ENCODE measurements around the gene TPCN1.

TPCN1 gene

GRCh38 chr12:113226696-113227568 lies 5.7 kb downstream of the TPCN1 start:
- no peak for FAIRE-seq

GRCh38 chr12:113227686-113228391 lies 6.6 kb downstream of the TPCN1 start:
- no peak for FAIRE-seq

GRCh38 chr12:113228394-113229028 lies 7.2 kb downstream of the TPCN1 start:
- no peak for FAIRE-seq

- FAIRE-seq: no peak
Measured at GRCh38 chr12:113230315-113231234, 9.3 kb downstream of the TPCN1 start.

- FAIRE-seq: no peak
Measured at GRCh38 chr12:113231235-113232088, 10.2 kb downstream of the TPCN1 start.

- no peak for FAIRE-seq
Measured at GRCh38 chr12:113232089-113232839, 11.0 kb downstream of the TPCN1 start.

GRCh38 chr12:113232840-113233585 lies 11.7 kb downstream of the TPCN1 start:
- FAIRE-seq: no peak

GRCh38 chr12:113233967-113234366 lies 12.7 kb downstream of the TPCN1 start:
- FAIRE-seq: no peak

- FAIRE-seq: no peak
Measured at GRCh38 chr12:113234483-113234882, 13.2 kb downstream of the TPCN1 start.

GRCh38 chr12:113235976-113236375 lies 14.7 kb downstream of the TPCN1 start:
- no peak for FAIRE-seq

- no peak for FAIRE-seq
Measured at GRCh38 chr12:113236539-113237399, 15.5 kb downstream of the TPCN1 start.

- no peak for FAIRE-seq
Measured at GRCh38 chr12:113237748-113238147, 16.5 kb downstream of the TPCN1 start.

GRCh38 chr12:113238309-113238708 lies 17.0 kb downstream of the TPCN1 start:
- no peak for FAIRE-seq

- no peak for FAIRE-seq
Measured at GRCh38 chr12:113239288-113239771, 18.1 kb downstream of the TPCN1 start.

GRCh38 chr12:113239811-113240331 lies 18.6 kb downstream of the TPCN1 start:
- FAIRE-seq: no peak

- no peak for FAIRE-seq
Measured at GRCh38 chr12:113240395-113240794, 19.1 kb downstream of the TPCN1 start.

GRCh38 chr12:113241191-113242025 lies 20.1 kb downstream of the TPCN1 start:
- FAIRE-seq: no peak

GRCh38 chr12:113242026-113242418 lies 20.8 kb downstream of the TPCN1 start:
- no peak for FAIRE-seq

Data from colon (tissue), 2 donors.